Tibial nerve (tissue), 4 donors: ENCODE results near the gene GALE. TPM values are rescaled to one million over a fixed set of nuclear protein-coding genes. Genes with fewer than 3 reads are reported as not detected.

Experiments
- DNase-seq, 2 donors: peaks; one replicate each; pipeline ENCODE4 v3.0.0-alpha.2; 2019; ENCODE audit warnings: low spot score in 2 of 2
- H3K27ac ChIP-seq, 4 donors: fragments of 200-600 bp; sonication (generic) in 3 of 4; one replicate each; pipeline ENCODE4 v1.5.1; 2017 to 2019; ENCODE audit warnings: mild to moderate bottlenecking in 1 of 4
- H3K27me3 ChIP-seq, 2 donors: fragments of 200-600 bp; sonication (generic) in 1 of 2; one replicate each; pipeline versions ENCODE4 v1.5.1 to v1.6.0; 2017 to 2019
- H3K36me3 ChIP-seq, 3 donors: fragments of 200-600 bp; sonication (generic); one replicate each; pipeline ENCODE4 v1.5.1; 2018 to 2019
- H3K4me1 ChIP-seq, 4 donors: fragments of 200-600 bp; sonication (generic) in 3 of 4; one replicate each; pipeline ENCODE4 v1.5.1; 2017 to 2019
- H3K4me3 ChIP-seq, 4 donors: fragments of 200-600 bp; sonication (generic) in 3 of 4; one replicate each; pipeline ENCODE4 v1.5.1; 2017 to 2019; ENCODE audit warnings: mild to moderate bottlenecking in 1 of 4, moderate library complexity in 1 of 4
- H3K9me3 ChIP-seq, 4 donors: fragments of 200-600 bp; sonication (generic) in 3 of 4; one replicate each; pipeline ENCODE4 v1.5.1; 2017 to 2019
- CTCF ChIP-seq, 5 experiments: fragments of 200-600 bp in 3 of 5; fragments of 450-650 bp in 2 of 5; sonication (generic) in 3 of 5; IDR thresholded peaks; one replicate each; pipeline ENCODE4 v1.5.1; 2016 to 2019; ENCODE audit warnings: antibody characterized with exemption in 5 of 5, mild to moderate bottlenecking in 3 of 5, moderate library complexity in 2 of 5
- EP300 ChIP-seq, 2 donors: sonication (generic); formaldehyde crosslinking; IDR thresholded peaks; one replicate each; pipeline ENCODE4 v1.6.1; 2017; ENCODE audit warnings: antibody characterized with exemption in 2 of 2, mild to moderate bottlenecking in 1 of 2
- POLR2A ChIP-seq, 2 donors: fragments of 450-650 bp; IDR thresholded peaks; one replicate each; pipeline ENCODE4 v1.6.1; 2017; ENCODE audit warnings: antibody characterized with exemption in 2 of 2, mild to moderate bottlenecking in 2 of 2, moderate library complexity in 2 of 2
- WGBS, 2 donors: methylation state at CpG; one replicate each; pipeline ENCODE4 v1.1.5; 2018; 5-methylcytosine and 5-hydroxymethylcytosine counted together
- total RNA-seq, 4 donors: library from RNA; depleted of rRNA; stranded (reverse); fragments of >200 nt; gene quantifications; one replicate each; pipeline ENCODE4 v1.1.0, GENCODE V29; 2016

Gene GALE
- total RNA-seq, 4 donors from 2014 or later, result 12.6 to 21.6 (median 15.8) TPM

- 74 to 78% methylated on average over 7 of the region's 7 CpGs for WGBS, 2 donors
- no peak overlapping the region for H3K27ac ChIP-seq
- H3K36me3 ChIP-seq, result peaks cover 0 to 87% (median 5%) of the 10 kb centered on the region in 3 donors
These were observed 37.4 kb downstream of the GALE start for GRCh38 chr1:23763041-23763577.

GRCh38 chr1:23759277-23759676, 41.3 kb downstream of the GALE start:
- H3K27ac ChIP-seq, result no peak overlapping the region
- H3K36me3 ChIP-seq, result peaks cover 22 to 95% (median 41%) of the 10 kb centered on the region in 3 donors
- no peaks in the 10 kb centered on the region for H3K9me3 ChIP-seq
- DNase-seq, result no peak
- H3K27me3 ChIP-seq, result no peaks in the 10 kb centered on the region
- no peak for TF ChIP-seq POLR2A (IDR thresholded peaks at IDR 0.05)
- TF ChIP-seq CTCF (IDR thresholded peaks at IDR 0.05), result no peak
- TF ChIP-seq EP300 (IDR thresholded peaks at IDR 0.05), result no peak
- WGBS, 2 donors, result 22 to 35% methylated on average over 4 of the region's 4 CpGs
- peaks cover 0 to 25% (median 0%) of the 10 kb centered on the region in 4 donors for H3K4me1 ChIP-seq
- H3K4me3 ChIP-seq, result no peak overlapping the region

More at GRCh38 chr1:23763041-23763577, 37.4 kb downstream of the GALE start:
- no peaks in the 10 kb centered on the region for H3K9me3 ChIP-seq
- TF ChIP-seq POLR2A (IDR thresholded peaks at IDR 0.05), result no peak
- TF ChIP-seq CTCF (IDR thresholded peaks at IDR 0.05), result no peak
- no peak for TF ChIP-seq EP300 (IDR thresholded peaks at IDR 0.05)
- H3K4me3 ChIP-seq, result no peak overlapping the region
- H3K27me3 ChIP-seq, result no peaks in the 10 kb centered on the region
- no peak for DNase-seq
- peaks cover 0 to 25% (median 0%) of the 10 kb centered on the region in 4 donors for H3K4me1 ChIP-seq

- no peak for DNase-seq
- Histone ChIP-seq H3K27ac (no peak overlapping the region), H3K36me3 (peaks cover 32 to 97% (median 53%) of the 10 kb centered on the region in 3 donors), H3K4me3 (no peak overlapping the region), H3K9me3 (no peaks in the 10 kb centered on the region), H3K27me3 (no peaks in the 10 kb centered on the region), H3K4me1 (peaks cover 0 to 25% (median 0%) of the 10 kb centered on the region in 4 donors)
- 85 to 92% methylated on average over 1 of the region's 1 CpG for whole genome bisulfite sequencing, 2 donors
- TF ChIP-seq EP300 (IDR thresholded peaks at IDR 0.05) (no peak), POLR2A (IDR thresholded peaks at IDR 0.05) (no peak), CTCF (IDR thresholded peaks at IDR 0.05) (no peak)
These were observed 42.7 kb downstream of the GALE start for GRCh38 chr1:23757812-23758211.

- H3K27me3 ChIP-seq, result no peaks in the 10 kb centered on the region
- H3K36me3 ChIP-seq, result peaks cover 36 to 98% (median 63%) of the 10 kb centered on the region in 3 donors
- no peak overlapping the region for H3K4me3 ChIP-seq
- TF ChIP-seq CTCF (IDR thresholded peaks at IDR 0.05), result no peak
- no peak for TF ChIP-seq POLR2A (IDR thresholded peaks at IDR 0.05)
- no peak for TF ChIP-seq EP300 (IDR thresholded peaks at IDR 0.05)
- WGBS, 2 donors, result 91 to 97% methylated on average over 3 of the region's 3 CpGs
- no peaks in the 10 kb centered on the region for H3K9me3 ChIP-seq
- peaks cover 0 to 21% (median 0%) of the 10 kb centered on the region in 4 donors for H3K4me1 ChIP-seq
- H3K27ac ChIP-seq, result no peak overlapping the region
- DNase-seq, result no peak
These were observed 43.9 kb downstream of the GALE start for GRCh38 chr1:23756676-23757075.

- no peaks in the 10 kb centered on the region for H3K9me3 ChIP-seq
- no peak for TF ChIP-seq EP300 (IDR thresholded peaks at IDR 0.05)
- TF ChIP-seq CTCF (IDR thresholded peaks at IDR 0.05), result no peak
- H3K27ac ChIP-seq, result no peak overlapping the region
- H3K4me3 ChIP-seq, result no peak overlapping the region
- no peak for DNase-seq
- WGBS, 2 donors, result 90 to 94% methylated on average over 1 of the region's 1 CpG
- peaks cover 0 to 20% (median 3%) of the 10 kb centered on the region in 4 donors for H3K4me1 ChIP-seq
- H3K36me3 ChIP-seq, result peaks cover 36 to 84% (median 67%) of the 10 kb centered on the region in 3 donors
- no peaks in the 10 kb centered on the region for H3K27me3 ChIP-seq
These were observed 47.6 kb downstream of the GALE start for GRCh38 chr1:23752909-23753308.
